Psoas muscle (tissue), 8 donors: Measurements from ENCODE around the gene MALRD1. TPM values are rescaled to one million over a fixed set of nuclear protein-coding genes. Genes with fewer than 3 reads are reported as not detected.

Source experiments
- ATAC-seq, 4 donors: fragments of 200-7000 bp; cut with Tn5 transposase; one replicate each; pipeline ENCODE4 v1.9.1; 2020; ENCODE audit warnings: moderate library complexity in 3 of 4, mild to moderate bottlenecking in 2 of 4
- DNase-seq, 2 donors: peaks; one replicate each; pipeline ENCODE4 v3.0.0-alpha.2; 2020
- H3K27ac ChIP-seq: fragments of 200-600 bp; one replicate; pipeline ENCODE4 v1.8.0; 2022
- H3K27me3 ChIP-seq, 3 donors: fragments of 200-600 bp in 1 of 3; one replicate each; pipeline versions ENCODE4 v1.6.1 to v1.8.0; 2013 to 2022; ENCODE audit warnings: low read length in 2 of 3, mild to moderate bottlenecking in 2 of 3, moderate library complexity in 1 of 3; ENCODE audit not compliant: insufficient read depth in 3 of 3
- H3K36me3 ChIP-seq, 2 donors: fragments of 200-600 bp in 1 of 2; one replicate each; pipeline versions ENCODE4 v1.6.1 to v1.8.0; 2013 to 2022; ENCODE audit warnings: low read depth in 1 of 2, mild to moderate bottlenecking in 1 of 2, moderate library complexity in 1 of 2; ENCODE audit not compliant: insufficient read depth in 1 of 2
- H3K4me1 ChIP-seq: fragments of 200-600 bp; one replicate; pipeline ENCODE4 v1.8.0; 2022
- H3K4me3 ChIP-seq: fragments of 200-600 bp; one replicate; pipeline ENCODE4 v1.8.0; 2022; ENCODE audit warnings: mild to moderate bottlenecking
- H3K9me3 ChIP-seq: fragments of 200-600 bp; one replicate; pipeline ENCODE4 v1.8.0; 2022
- CTCF ChIP-seq: fragments of 200-600 bp; IDR thresholded peaks from one replicate; pipeline ENCODE4 v1.8.0; 2022; ENCODE audit warnings: antibody characterized with exemption
- WGBS, 3 donors: extraction: QIAGEN DNeasy Blood & Tissue Kit; methylation state at CpG; one replicate each; pipeline versions ENCODE4 v1.1.6 to v1.1.7; 2013; 5-methylcytosine and 5-hydroxymethylcytosine counted together
- intact Hi-C, 2 donors: fragments of 100-400 bp; cut with DNase I; formaldehyde crosslinking; loops; one replicate each; pipeline versions ENCODE4 v1.11.0 to v1.14.2; 2022
- polyA plus RNA-seq, 3 donors: library from polyadenylated mRNA; stranded (reverse); fragments of 200-250 nt; gene quantifications; one replicate each; pipeline ENCODE4 v1.2.3, GENCODE V29; 2013
- total RNA-seq, 4 donors: library from RNA; stranded (reverse); fragmentation: NEBNext Ultra II Directional in 2 of 4; extraction: Animal tissue kit (Norgen Biotek cat#: 25700) in 2 of 4; gene quantifications; one replicate each; pipeline versions ENCODE4 v1.2.1 to v1.2.4, GENCODE V29; 2021 to 2023
- donor health status: healthy with polysubstance abuse.
- donor health status: DM: no; HTN: no; CAD: no; lungs with moderate emphysema.
- donor health status: Bipolar disorder and iron deficiency.
- donor health status: healthy.
- donor health status: DM: yes; HTN: yes; CAD: no.
- donor health status: DM: no; HTN: no; CAD: no.
- donor health status: DM: no; HTN: no; CAD: no.
- donor health status: DM: yes; HTN: yes; CAD: no.

The MALRD1 gene
- total and polyA plus RNA-seq, 7 donors: 0.12 to 0.39 (median 0.27) TPM; not detected in 3

- ATAC-seq: no peak
These were observed 360.3 kb downstream of the MALRD1 start for GRCh38 chr10:19408924-19409323.

GRCh38 chr10:19411119-19411518 lies 362.5 kb downstream of the MALRD1 start:
- 78 to 83% (median 79%) methylated on average over 2 of the region's 2 CpGs for WGBS, 3 donors
- H3K4me1 ChIP-seq: no peaks in the 10 kb centered on the region
- H3K4me3 ChIP-seq: no peak overlapping the region
- H3K27ac ChIP-seq: no peak overlapping the region
- no peaks in the 10 kb centered on the region for H3K27me3 ChIP-seq
- ATAC-seq: no peak
- no peaks in the 10 kb centered on the region for H3K9me3 ChIP-seq
- intact Hi-C loops: loop anchor here in 1 of 2 donors (10.0 kb wide), 1 partner anchor 374 kb away; no protein-coding TSS in a partner anchor
- H3K36me3 ChIP-seq: no peaks in the 10 kb centered on the region
- DNase-seq: no peak
- TF ChIP-seq CTCF: no peak

More at GRCh38 chr10:19408924-19409323, 360.3 kb downstream of the MALRD1 start:
- Histone ChIP-seq H3K27ac (no peak overlapping the region), H3K36me3 (no peaks in the 10 kb centered on the region), H3K9me3 (no peaks in the 10 kb centered on the region), H3K27me3 (no peaks in the 10 kb centered on the region), H3K4me3 (no peak overlapping the region), H3K4me1 (no peaks in the 10 kb centered on the region)
- intact Hi-C loops: no loop called here
- DNase-seq: no peak
- TF ChIP-seq CTCF: no peak
- 81 to 92% (median 84%) methylated on average over 1 of the region's 1 CpG for WGBS, 3 donors

GRCh38 chr10:19412531-19412930 lies 363.9 kb downstream of the MALRD1 start:
- DNase-seq: no peak
- no peaks in the 10 kb centered on the region for H3K9me3 ChIP-seq
- no peaks in the 10 kb centered on the region for H3K36me3 ChIP-seq
- peak in 1 of 4 donors; percentile 62 for ATAC-seq
- H3K4me3 ChIP-seq: no peak overlapping the region
- no peak overlapping the region for H3K27ac ChIP-seq
- peak; percentile 49 for TF ChIP-seq CTCF
- intact Hi-C loops: loop anchor here in 1 of 2 donors (10.0 kb wide), 1 partner anchor 372 kb away; no protein-coding TSS in a partner anchor
- no peaks in the 10 kb centered on the region for H3K4me1 ChIP-seq
- no peaks in the 10 kb centered on the region for H3K27me3 ChIP-seq

GRCh38 chr10:19416164-19416563 lies 367.6 kb downstream of the MALRD1 start:
- no peak overlapping the region for H3K27ac ChIP-seq
- TF ChIP-seq CTCF: no peak
- H3K9me3 ChIP-seq: no peaks in the 10 kb centered on the region
- H3K36me3 ChIP-seq: no peaks in the 10 kb centered on the region
- no peaks in the 10 kb centered on the region for H3K27me3 ChIP-seq
- H3K4me1 ChIP-seq: no peaks in the 10 kb centered on the region
- DNase-seq (no peak), ATAC-seq (no peak)
- intact Hi-C loops: loop anchor here in 1 of 2 donors (10.0 kb wide), 1 partner anchor 369 kb away; no protein-coding TSS in a partner anchor
- WGBS, 3 donors: 31 to 40% (median 40%) methylated on average over 1 of the region's 1 CpG
- no peak overlapping the region for H3K4me3 ChIP-seq

- no peaks in the 10 kb centered on the region for H3K4me1 ChIP-seq
- no peaks in the 10 kb centered on the region for H3K9me3 ChIP-seq
- no peaks in the 10 kb centered on the region for H3K27me3 ChIP-seq
- H3K36me3 ChIP-seq: no peaks in the 10 kb centered on the region
- WGBS, 3 donors: 87 to 91% (median 88%) methylated on average over 4 of the region's 4 CpGs
- H3K27ac ChIP-seq: no peak overlapping the region
- TF ChIP-seq CTCF: no peak
- ATAC-seq: no peak
- intact Hi-C loops: loop anchor here in 1 of 2 donors (10.0 kb wide), 1 partner anchor 367 kb away; no protein-coding TSS in a partner anchor
- no peak overlapping the region for H3K4me3 ChIP-seq
- DNase-seq: no peak
These were observed 369.1 kb downstream of the MALRD1 start for GRCh38 chr10:19417740-19418139.
